H1 (cell line): Measurements from ENCODE around the gene RPLP2. TPM values are rescaled to one million over a fixed set of nuclear protein-coding genes. Genes with fewer than 3 reads are reported as not detected.
A peak's percentile ranks its signal among the peaks of the same experiment; 100 is the strongest.

Source experiments
- CTCF ChIA-PET: fragments of 300-600 bp; sonication (Branson Sonifier 250); formaldehyde crosslinking; loops from one replicate; lab custom pipeline; 2021; ENCODE audit not compliant: partially characterized antibody; lab: Charles Lee
- POLR2A ChIA-PET: fragments of 300-600 bp; sonication (Branson Sonifier 250); formaldehyde crosslinking; loops from one replicate; lab custom pipeline; 2021; ENCODE audit warnings: inconsistent platforms; ENCODE audit not compliant: partially characterized antibody; lab: Charles Lee
- DNase-seq, 2 experiments: peaks; one replicate each; pipeline versions ENCODE4 v3.0.0 to v3.0.0-alpha.2; 2010 to 2022; ENCODE audit warnings: low spot score in 2 of 2, low read depth in 1 of 2, mixed read lengths in 1 of 2
- FAIRE-seq: peaks from 2 replicates; lab custom pipeline; 2011; peaks lifted over from hg19 to GRCh38; lab: Jason Lieb, UNC
- H2AFZ ChIP-seq: 2 replicates; pipeline ENCODE4 v1.8.1; 2012; ENCODE audit warnings: low read length, inconsistent platforms
- H2AK5ac ChIP-seq: 2 replicates; pipeline ENCODE4 v1.6.1; 2013; ENCODE audit warnings: low read depth, low read length
- H2BK120ac ChIP-seq: replicated peaks from 2 replicates; pipeline ENCODE3; 2013; ENCODE audit warnings: low read depth, low read length, inconsistent platforms
- H2BK12ac ChIP-seq: 2 replicates; pipeline ENCODE4 v1.6.1; 2013; ENCODE audit warnings: low read depth, low read length
- H2BK15ac ChIP-seq: 2 replicates; pipeline ENCODE4 v1.6.1; 2013; ENCODE audit warnings: low read length
- H2BK20ac ChIP-seq: 2 replicates; pipeline ENCODE4 v1.6.1; 2013; ENCODE audit warnings: low read length
- H2BK5ac ChIP-seq: 2 replicates; pipeline ENCODE4 v1.6.1; 2013; ENCODE audit warnings: low read depth, low read length
- H3K14ac ChIP-seq: 2 replicates; pipeline ENCODE4 v1.6.1; 2013; ENCODE audit warnings: inconsistent platforms; ENCODE audit not compliant: insufficient read length
- H3K18ac ChIP-seq: 2 replicates; pipeline ENCODE4 v1.6.1; 2013; ENCODE audit warnings: low read length; ENCODE audit errors: extremely low read depth
- H3K23ac ChIP-seq: 2 replicates; pipeline ENCODE4 v1.6.1; 2013; ENCODE audit warnings: inconsistent platforms; ENCODE audit not compliant: insufficient read length
- H3K23me2 ChIP-seq: 2 replicates; pipeline ENCODE4 v1.6.1; 2013; ENCODE audit warnings: low read depth, low read length
- H3K27ac ChIP-seq: 2 replicates; pipeline ENCODE4 v1.6.1; 2011; ENCODE audit warnings: low read depth, low read length, inconsistent platforms
- H3K27me3 ChIP-seq, 4 experiments: replicated peaks in 1 of 4; 1 replicate in 1 of 4; 2 replicates in 3 of 4; pipeline versions ENCODE4 v1.6.1 to v1.8.1; 2011 to 2013; ENCODE audit warnings: low read length in 3 of 4, mild to moderate bottlenecking in 3 of 4, inconsistent platforms in 2 of 4, mixed read lengths in 2 of 4, moderate library complexity in 1 of 4; ENCODE audit not compliant: control insufficient read depth in 3 of 4, insufficient read depth in 3 of 4; ENCODE audit errors: extremely low read depth in 1 of 4
- H3K36me3 ChIP-seq, 4 experiments: 2 replicates each; pipeline versions ENCODE4 v1.6.1 to v1.8.1; 2011 to 2013; ENCODE audit warnings: mild to moderate bottlenecking in 4 of 4, low read length in 3 of 4, moderate library complexity in 2 of 4, control low read depth in 1 of 4, inconsistent platforms in 1 of 4; ENCODE audit not compliant: insufficient read depth in 4 of 4, control insufficient read depth in 2 of 4
- H3K4ac ChIP-seq: replicated peaks from 2 replicates; pipeline ENCODE3; 2013; ENCODE audit warnings: low read length, low read depth, mixed read lengths, inconsistent platforms; ENCODE audit not compliant: insufficient read length
- H3K4me1 ChIP-seq, 4 experiments: replicated peaks in 1 of 4; 1 replicate in 1 of 4; 2 replicates in 3 of 4; pipeline versions ENCODE4 v1.6.1 to v1.8.1; 2011 to 2013; ENCODE audit warnings: low read length in 3 of 4, inconsistent platforms in 2 of 4, mixed read lengths in 1 of 4; ENCODE audit not compliant: insufficient read depth in 4 of 4, control insufficient read depth in 3 of 4
- H3K4me2 ChIP-seq, 2 experiments: 2 replicates each; pipeline versions ENCODE4 v1.6.1 to v1.8.1; 2011 to 2013; ENCODE audit warnings: low read depth in 2 of 2, low read length in 2 of 2, control low read depth in 1 of 2, inconsistent platforms in 1 of 2, mild to moderate bottlenecking in 1 of 2; ENCODE audit not compliant: insufficient read depth in 1 of 2
- H3K4me3 ChIP-seq, 4 experiments: fragments of 200-600, 300-600 bp in 1 of 4; sonication (generic), shearing (Covaris generic), sonication (Bioruptor Twin) in 1 of 4; 2 replicates each; pipeline versions ENCODE4 v1.5.1 to v1.8.1; 2011 to 2016; ENCODE audit warnings: low read length in 4 of 4, low read depth in 3 of 4, control low read depth in 2 of 4, inconsistent platforms in 2 of 4, mild to moderate bottlenecking in 2 of 4, mixed read lengths in 1 of 4, moderate library complexity in 1 of 4; ENCODE audit not compliant: insufficient read depth in 2 of 4; ENCODE audit errors: extremely low read depth in 1 of 4
- H3K56ac ChIP-seq: replicated peaks from 2 replicates; pipeline ENCODE3; 2013; ENCODE audit warnings: low read depth, mild to moderate bottlenecking, mixed read lengths, low read length, inconsistent platforms; ENCODE audit not compliant: insufficient read length
- H3K79me1 ChIP-seq: 2 replicates; pipeline ENCODE4 v1.6.1; 2013; ENCODE audit warnings: low read depth, low read length, control low read depth
- H3K79me2 ChIP-seq, 2 experiments: 2 replicates each; pipeline versions ENCODE4 v1.6.1 to v1.8.1; 2012 to 2013; ENCODE audit warnings: low read length in 2 of 2, mild to moderate bottlenecking in 2 of 2, inconsistent platforms in 1 of 2; ENCODE audit not compliant: insufficient read depth in 2 of 2, control insufficient read depth in 1 of 2
- H3K9ac ChIP-seq, 4 experiments: replicated peaks in 1 of 4; 1 replicate in 1 of 4; 2 replicates in 3 of 4; pipeline versions ENCODE4 v1.6.1 to v1.8.1; 2011 to 2013; ENCODE audit warnings: low read depth in 3 of 4, low read length in 3 of 4, control low read depth in 2 of 4, mild to moderate bottlenecking in 2 of 4, moderate library complexity in 2 of 4, inconsistent platforms in 1 of 4; ENCODE audit errors: extremely low read depth in 1 of 4
- H3K9me3 ChIP-seq, 2 experiments: 2 replicates each; pipeline versions ENCODE4 v1.6.1 to v1.8.1; 2012 to 2013; ENCODE audit warnings: mild to moderate bottlenecking in 2 of 2, moderate library complexity in 2 of 2, control low read depth in 1 of 2, inconsistent platforms in 1 of 2, low read depth in 1 of 2, low read length in 1 of 2, mixed read lengths in 1 of 2; ENCODE audit not compliant: insufficient read depth in 2 of 2
- H4K20me1 ChIP-seq, 2 experiments: replicated peaks in 1 of 2; 2 replicates each; pipeline versions ENCODE3 to v1.8.1; 2011 to 2013; ENCODE audit warnings: inconsistent platforms in 2 of 2, low read length in 2 of 2, mild to moderate bottlenecking in 1 of 2; ENCODE audit not compliant: insufficient read depth in 2 of 2, control insufficient read depth in 1 of 2
- H4K5ac ChIP-seq: 2 replicates; pipeline ENCODE4 v1.6.1; 2013; ENCODE audit warnings: low read length, low read depth, mixed read lengths, inconsistent platforms; ENCODE audit not compliant: insufficient read length
- H4K8ac ChIP-seq: 2 replicates; pipeline ENCODE4 v1.8.0; 2013; ENCODE audit warnings: mild to moderate bottlenecking, moderate library complexity, low read length, inconsistent platforms; ENCODE audit not compliant: insufficient read depth; ENCODE audit errors: extremely low read depth
- H4K91ac ChIP-seq: replicated peaks from 2 replicates; pipeline ENCODE3; 2013; ENCODE audit warnings: low read length, mixed read lengths, inconsistent platforms; ENCODE audit not compliant: insufficient read length
- CREB1 ChIP-seq: IDR thresholded peaks from 2 replicates; pipeline ENCODE4 v1.6.1; 2012; ENCODE audit warnings: inconsistent platforms
- CTCF ChIP-seq, 3 experiments: IDR thresholded peaks; 1 replicate in 2 of 3; 2 replicates in 1 of 3; pipeline versions ENCODE4 v1.5.1 to v1.6.1; 2011; ENCODE audit warnings: low read length in 3 of 3, mild to moderate bottlenecking in 3 of 3, inconsistent platforms in 2 of 3, low read depth in 1 of 3, moderate library complexity in 1 of 3; ENCODE audit not compliant: insufficient read depth in 1 of 3; ENCODE audit errors: control extremely low read depth in 1 of 3
- HDAC6 ChIP-seq: IDR thresholded peaks from one replicate; pipeline ENCODE4 v1.7.1; 2012; ENCODE audit warnings: low read depth, mild to moderate bottlenecking, inconsistent platforms, low read length, moderate library complexity
- PHF8 ChIP-seq: fragments of 200-600 bp; sonication (generic); conservative IDR thresholded peaks from 2 replicates; pipeline ENCODE4 v1.7.1; 2012; ENCODE audit warnings: low read depth, mild to moderate bottlenecking, inconsistent platforms, low read length, moderate library complexity
- RAD21 ChIP-seq, 2 experiments: IDR thresholded peaks in 1 of 2; conservative IDR thresholded peaks in 1 of 2; 2 replicates each; pipeline ENCODE4 v1.6.1; 2011; ENCODE audit warnings: low read depth in 2 of 2, low read length in 2 of 2, improper control_type of control experiment in 1 of 2, inconsistent platforms in 1 of 2, mild to moderate bottlenecking in 1 of 2, moderate library complexity in 1 of 2
- RFX5 ChIP-seq: IDR thresholded peaks from 2 replicates; pipeline ENCODE4 v1.6.1; 2011; ENCODE audit warnings: low read depth, low read length, improper control_type of control experiment, borderline replicate concordance
- SRF ChIP-seq: IDR thresholded peaks from 2 replicates; pipeline ENCODE4 v1.6.1; 2011; ENCODE audit warnings: mild to moderate bottlenecking, low read depth, low read length, moderate library complexity
- TAF1 ChIP-seq: IDR thresholded peaks from 2 replicates; pipeline ENCODE4 v1.6.1; 2011; ENCODE audit warnings: mild to moderate bottlenecking, low read depth, low read length
- WGBS, 2 experiments: shearing (Covaris generic) in 1 of 2; methylation state at CpG; one replicate each; pipeline versions ENCODE4 v1.1.6 to v1.1.7; 2013 to 2015; ENCODE audit warnings: low lambda C conversion rate in 2 of 2, mixed read lengths in 2 of 2, inconsistent platforms in 1 of 2, low coverage in 1 of 2, missing lambda C conversion rate in 1 of 2; ENCODE audit not compliant: insufficient replicate concordance in 2 of 2, insufficient coverage in 1 of 2, insufficient read length in 1 of 2; ENCODE audit errors: extremely low coverage in 1 of 2, missing lambda C conversion rate in 1 of 2; 5-methylcytosine and 5-hydroxymethylcytosine counted together
- polyA plus RNA-seq, 7 experiments: library from polyadenylated mRNA; depleted of rRNA in 3 of 7; stranded (reverse) in 5 of 7; unstranded in 2 of 7; fragments of >200 nt in 5 of 7; fragments of 200-250 nt in 2 of 7; gene quantifications; 1 replicate in 5 of 7; 2 replicates in 1 of 7; 4 replicates in 1 of 7; pipeline versions ENCODE4 v1.2.1 to v1.2.3, GENCODE V29; 2011 to 2013; ENCODE audit warnings: missing spikeins in 2 of 7, mixed read lengths in 2 of 7
- total RNA-seq: library from RNA; stranded (reverse); fragmentation: NEBNext Ultra II Directional; extraction: Animal tissue kit (Norgen Biotek cat#: 25700); gene quantifications from 2 replicates; pipeline ENCODE4 v1.2.1, GENCODE V29; 2021

The RPLP2 gene
- total and polyA plus RNA-seq, 2 of the 8 experiments (the other 6 are each of a cell fraction or from before 2014, with no cell fraction given) = 1,789 to 2,106 TPM

- no peak overlapping the region for H2AK5ac ChIP-seq
- TF ChIP-seq RAD21 (IDR thresholded peaks at IDR 0.05 in 1 of 2, conservative IDR thresholded peaks at IDR 0.05 in 1 of 2; ENCODE audit: low read depth in 2 of 2, low read length in 2 of 2) (no peak), RFX5 (no peak), HDAC6 (no peak), CTCF (IDR thresholded peaks at IDR 0.05; ENCODE audit: control extremely low read depth in 1 of 3, insufficient read depth in 1 of 3, low read depth in 1 of 3, low read length in 3 of 3) (no peak), CREB1 (no peak), SRF (no peak), TAF1 (peak; percentile 85), PHF8 (peak; percentile 73)
Measured at GRCh38 chr11:819129-819931, 9.6 kb downstream of the RPLP2 start.

More at GRCh38 chr11:819129-819931, 9.6 kb downstream of the RPLP2 start:
- ChIA-PET CTCF (interaction anchor here (1.0 to 2.7 kb wide), 8 partner anchors 8 to 29 kb away, joined by 3 to 10 read pairs (median 5); partner anchors contain the start of gene CD151), POLR2A (interaction anchor here (0.6 to 53.0 kb wide), 19 partner anchors 8 to 428 kb away, joined by 3 to 1917 read pairs (median 4); partner anchors contain the start of genes CD151, CEND1, CRACR2B and DEAF1)
- peak overlapping the region in 3 of 4 experiments; percentile 54 to 73 (median 67); a peak in 5 of 7 replicates for H3K9ac ChIP-seq
- H2AFZ ChIP-seq = no peak overlapping the region
- H4K91ac ChIP-seq = peak overlapping the region; percentile 46
- DNase-seq = peak in 1 of 2 experiments; percentile 95
- H2BK120ac ChIP-seq = no peak overlapping the region
- H2BK12ac ChIP-seq = 0 out of 2 replicates have a peak overlapping the region, but pooled peaks have one; percentile 60
- H2BK5ac ChIP-seq = peak overlapping the region; percentile 75; the same call in 1 of the 2 replicates
- peaks cover 8% of the 10 kb centered on the region; the same call in 1 of the 2 replicates for H3K23me2 ChIP-seq
- no peaks in the 10 kb centered on the region; a peak in 2 of 7 replicates for H3K27me3 ChIP-seq
- H4K5ac ChIP-seq = no peak overlapping the region
- H3K27ac ChIP-seq = peak overlapping the region; percentile 64; the same call in 1 of the 2 replicates
- H3K23ac ChIP-seq = no peak overlapping the region
- no peaks in the 10 kb centered on the region for H3K9me3 ChIP-seq
- no peak overlapping the region for H3K4ac ChIP-seq
- H4K20me1 ChIP-seq = peaks cover 0 to 16% of the 10 kb centered on the region in 2 experiments
- no peak overlapping the region for H3K14ac ChIP-seq
- peak overlapping the region; percentile 77 to 92 (median 80) for H3K4me3 ChIP-seq
- H3K79me1 ChIP-seq = peaks cover 8% of the 10 kb centered on the region
- H4K8ac ChIP-seq = peak overlapping the region; percentile 57
- no peak for FAIRE-seq
- peaks cover 0 to 6% (median under 1%) of the 10 kb centered on the region in 4 experiments; a peak in 1 of 8 replicates for H3K36me3 ChIP-seq
- 9% methylated on average over 55 of the region's 96 CpGs; no CpG with 5 or more reads in 1 of the 2 experiments for WGBS, 2 experiments
- peak overlapping the region; percentile 70 to 83 for H3K4me2 ChIP-seq
- peaks cover 0 to 12% (median 9%) of the 10 kb centered on the region in 4 experiments; a peak in 5 of 7 replicates for H3K4me1 ChIP-seq
- H2BK20ac ChIP-seq = no peak overlapping the region
- H3K79me2 ChIP-seq = peaks cover 0 to 5% of the 10 kb centered on the region in 2 experiments; a peak in 1 of 4 replicates
- peak overlapping the region; percentile 48 for H3K18ac ChIP-seq
- no peak overlapping the region for H3K56ac ChIP-seq
- 0 out of 2 replicates have a peak overlapping the region, but pooled peaks have one; percentile 72 for H2BK15ac ChIP-seq
